Activated CD4-positive, alpha-beta T cell treated with anti-CD3 and anti-CD28 coated beads for 24 hours (primary cell): ENCODE data around the gene GNAO1.

ENCODE experiments used
- DNase-seq, 2 donors: peaks; one replicate each; pipeline ENCODE4 v3.0.0-alpha.2; 2020; ENCODE audit warnings: low read depth in 2 of 2

The GNAO1 gene

DNA sequence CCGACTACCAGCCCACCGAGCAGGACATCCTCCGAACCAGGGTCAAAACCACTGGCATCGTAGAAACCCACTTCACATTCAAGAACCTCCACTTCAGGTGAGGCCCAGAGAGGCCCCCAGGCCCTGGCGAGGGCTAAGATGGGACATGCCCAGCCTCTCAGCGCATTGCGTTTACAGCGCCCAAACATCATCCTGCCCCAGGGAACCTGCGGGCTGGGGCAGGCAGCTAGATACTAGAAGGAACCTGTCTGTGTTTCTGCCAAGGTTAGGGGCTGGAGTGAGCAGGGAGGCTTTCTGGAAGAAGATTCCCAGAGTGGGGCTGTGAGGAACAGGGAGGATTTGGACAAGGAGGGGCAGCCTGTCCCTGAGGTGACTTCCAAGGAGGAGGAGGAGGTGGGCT is 143.5 kb downstream of the GNAO1 start:
- no peak for DNase-seq

DNA sequence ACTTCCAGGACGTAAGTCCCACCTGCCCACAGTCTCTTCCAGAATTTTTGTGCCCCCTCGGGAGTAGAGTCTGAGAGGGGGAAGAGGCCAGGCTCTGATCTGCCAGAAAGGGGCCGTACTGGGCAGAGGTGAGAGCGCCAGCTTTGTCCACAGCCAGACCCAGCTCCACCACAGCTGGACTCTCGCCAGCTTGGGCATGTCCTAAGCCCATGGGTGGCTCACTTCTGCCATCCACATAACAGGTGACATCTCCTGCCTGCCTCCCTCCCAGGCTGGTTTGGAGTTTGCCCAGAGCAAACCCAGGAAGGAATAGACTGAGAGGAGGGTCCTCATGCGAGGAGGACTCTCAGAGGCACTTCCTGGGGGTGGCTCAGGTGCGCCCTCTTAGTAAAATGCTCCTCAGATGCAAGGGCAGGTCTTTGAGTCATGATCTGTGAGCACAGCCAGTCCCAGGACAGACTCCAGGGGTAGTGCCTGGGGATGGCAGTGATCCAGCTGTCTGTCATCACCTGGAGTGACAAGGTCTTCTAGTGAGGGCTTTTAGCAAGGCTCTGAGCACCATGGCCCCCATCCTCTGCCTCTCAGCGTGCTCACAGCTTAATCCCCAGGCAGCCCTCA is 144.9 kb downstream of the GNAO1 start:
- no peak for DNase-seq

DNA sequence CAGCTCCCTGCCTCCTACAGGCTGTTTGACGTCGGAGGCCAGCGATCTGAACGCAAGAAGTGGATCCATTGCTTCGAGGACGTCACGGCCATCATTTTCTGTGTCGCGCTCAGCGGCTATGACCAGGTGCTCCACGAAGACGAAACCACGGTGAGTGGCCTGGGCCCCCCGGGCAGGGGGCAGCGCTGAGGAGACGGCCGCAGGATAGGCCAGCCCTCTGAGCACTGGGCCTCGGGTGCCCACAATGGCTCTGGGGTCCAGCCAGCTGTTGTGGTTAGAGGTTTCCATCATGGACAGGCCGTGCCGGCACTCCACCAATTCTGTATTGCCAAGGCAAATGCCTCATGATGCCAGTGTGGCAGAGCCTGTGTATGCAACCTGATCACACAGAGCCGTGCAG is 145.4 kb downstream of the GNAO1 start:
- DNase-seq = no peak

DNA sequence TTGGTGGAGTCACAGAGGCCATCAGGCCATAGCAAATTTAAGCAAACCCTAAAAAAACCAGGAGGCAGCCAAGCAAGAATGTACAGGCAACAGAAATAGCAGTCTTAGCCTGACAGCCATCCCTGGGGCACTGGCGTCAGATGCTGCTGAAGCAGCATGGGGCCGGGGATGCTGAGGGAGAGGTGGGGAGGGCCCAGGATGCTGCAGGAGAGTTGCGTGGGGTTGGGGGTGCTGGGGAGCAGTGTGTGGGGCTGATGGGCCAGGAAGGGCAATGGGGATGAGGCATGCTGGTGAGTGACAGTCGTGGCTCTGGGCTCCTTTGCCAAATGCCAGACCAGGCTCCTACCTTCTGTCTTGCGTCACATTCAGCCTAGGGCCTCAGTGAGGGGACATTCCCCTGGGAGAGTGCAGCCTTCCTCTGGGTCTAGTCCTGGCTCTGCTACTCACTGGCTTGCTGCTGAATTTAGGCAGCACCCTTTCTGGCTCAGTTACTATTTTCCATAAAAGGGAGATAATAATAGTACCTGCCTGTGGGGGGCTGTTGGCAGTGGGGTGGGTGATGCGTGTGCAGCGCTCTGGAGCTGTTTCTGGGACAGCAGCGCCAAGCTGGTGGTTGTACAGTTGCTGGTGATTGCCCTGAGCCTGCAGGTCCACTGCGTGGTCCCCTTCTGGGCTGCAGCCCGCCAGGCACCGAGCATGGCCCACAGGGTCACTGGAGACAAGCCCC is 146.0 kb downstream of the GNAO1 start:
- DNase-seq = no peak

DNA sequence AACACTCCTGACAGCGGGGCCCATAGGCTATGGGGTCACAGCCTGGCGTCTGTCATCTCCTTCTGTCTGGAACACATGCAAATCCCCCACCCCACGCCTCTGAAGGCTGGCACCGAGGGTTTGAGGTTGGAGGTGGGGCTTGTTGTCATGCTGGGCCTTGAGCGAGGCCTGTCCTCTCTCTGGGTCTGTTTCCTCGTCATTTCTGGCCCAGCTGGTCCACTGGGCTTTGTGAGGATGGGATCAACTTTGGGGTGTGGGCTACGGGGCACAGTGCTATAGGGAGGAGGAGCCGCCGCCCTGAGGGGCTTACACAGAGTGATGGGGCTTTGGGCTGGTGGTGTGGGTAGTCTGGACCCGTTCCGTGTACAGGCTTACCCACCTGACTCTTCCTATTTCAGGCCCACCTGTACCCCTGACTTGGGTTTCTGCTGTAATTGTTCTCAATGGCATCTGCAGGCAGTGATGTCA is 146.6 kb downstream of the GNAO1 start:
- no peak for DNase-seq

DNA sequence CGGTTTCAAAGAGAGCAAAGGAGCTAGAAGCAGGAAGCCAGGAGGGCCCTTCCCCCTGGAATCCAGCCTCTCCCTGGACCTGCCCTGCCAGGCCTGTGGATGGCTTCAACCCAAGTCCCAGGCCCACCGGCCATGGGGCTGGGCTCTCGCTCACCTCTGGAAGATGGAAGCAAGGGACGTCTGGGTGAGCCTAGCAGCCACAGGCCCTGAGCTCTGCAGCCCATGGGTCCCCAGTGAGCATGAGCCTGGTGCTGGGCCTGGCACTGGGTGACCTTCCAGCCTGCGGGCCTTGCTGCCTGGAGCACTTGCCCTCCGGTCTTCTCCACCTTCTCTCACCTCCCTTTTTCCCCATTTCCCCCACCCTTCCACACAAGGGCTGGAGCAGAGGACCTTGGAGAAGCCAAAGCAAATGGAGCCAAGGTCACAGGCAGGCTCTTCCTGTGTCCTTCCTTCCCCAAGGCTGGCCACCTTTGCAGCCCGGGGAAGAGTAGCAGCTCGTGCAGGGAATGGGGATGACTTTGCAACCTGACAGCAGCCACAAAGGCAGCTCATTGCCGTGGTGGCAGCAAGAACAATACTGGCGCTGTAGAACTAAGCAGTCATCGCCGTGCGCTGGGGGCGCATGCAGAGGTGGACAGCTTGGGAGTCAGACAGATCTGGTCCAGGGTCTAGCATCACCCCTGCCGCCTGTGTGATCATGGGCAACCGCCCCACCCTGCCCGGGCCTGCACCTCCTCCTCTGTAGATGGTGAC is 147.5 kb downstream of the GNAO1 start:
- DNase-seq = no peak

DNA sequence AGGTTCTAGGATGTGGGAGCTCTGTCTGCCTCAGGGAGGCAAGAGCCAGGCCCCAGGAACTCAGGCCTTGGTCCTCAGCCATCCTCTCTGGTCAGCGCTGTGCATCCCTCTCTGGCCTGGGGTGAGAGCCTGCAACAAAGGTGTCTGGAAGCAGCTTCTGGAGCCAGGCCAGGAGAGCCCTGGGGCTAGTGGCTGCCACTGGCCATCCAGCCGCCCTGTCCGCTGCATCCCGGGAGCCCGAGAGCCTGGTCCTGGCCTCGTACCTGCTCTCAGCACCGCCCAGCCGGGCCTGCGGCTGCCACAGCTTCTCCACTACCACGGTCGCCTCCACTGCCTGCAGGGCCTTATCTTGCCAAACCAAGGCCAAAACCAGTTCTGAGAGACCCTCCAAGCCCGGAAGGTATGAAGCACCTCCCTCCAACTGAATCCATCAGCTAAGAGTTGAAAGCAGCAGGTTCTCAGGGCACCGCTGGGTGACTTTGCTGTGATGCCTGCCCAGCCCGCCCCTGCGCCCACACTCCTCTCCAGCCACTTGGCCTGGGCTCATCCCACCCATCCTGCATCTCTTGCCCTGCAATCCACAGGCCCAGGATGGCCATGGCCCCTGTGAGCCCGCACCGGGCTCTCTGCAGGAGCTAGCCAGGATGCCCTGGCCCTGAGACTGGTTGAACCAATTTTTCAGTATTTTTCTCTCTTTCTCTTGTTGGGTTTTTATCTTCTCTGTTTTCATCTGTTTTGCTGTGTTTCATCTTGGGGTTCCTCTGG is 148.3 kb downstream of the GNAO1 start:
- no peak for DNase-seq

DNA sequence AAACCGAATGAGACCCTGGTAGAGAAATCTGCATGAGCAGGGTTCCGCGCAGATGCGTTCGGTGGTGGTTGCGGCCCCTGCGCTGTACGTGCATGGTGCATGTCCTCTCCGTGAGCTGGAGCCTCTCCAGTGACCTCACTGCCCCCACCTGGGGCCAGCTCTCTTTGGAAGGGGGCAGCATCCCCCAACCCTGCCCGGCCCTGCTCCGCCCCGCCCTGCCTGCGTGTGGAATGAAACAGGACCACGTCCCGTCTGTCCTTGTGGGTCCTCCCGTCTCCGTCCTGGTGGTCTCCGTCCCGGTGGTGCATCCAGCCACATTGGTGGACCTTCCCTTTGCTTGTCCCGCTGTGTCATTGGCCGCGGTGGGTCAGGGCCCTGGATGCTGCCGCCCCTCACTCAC is 149.1 kb downstream of the GNAO1 start:
- DNase-seq = no peak

DNA sequence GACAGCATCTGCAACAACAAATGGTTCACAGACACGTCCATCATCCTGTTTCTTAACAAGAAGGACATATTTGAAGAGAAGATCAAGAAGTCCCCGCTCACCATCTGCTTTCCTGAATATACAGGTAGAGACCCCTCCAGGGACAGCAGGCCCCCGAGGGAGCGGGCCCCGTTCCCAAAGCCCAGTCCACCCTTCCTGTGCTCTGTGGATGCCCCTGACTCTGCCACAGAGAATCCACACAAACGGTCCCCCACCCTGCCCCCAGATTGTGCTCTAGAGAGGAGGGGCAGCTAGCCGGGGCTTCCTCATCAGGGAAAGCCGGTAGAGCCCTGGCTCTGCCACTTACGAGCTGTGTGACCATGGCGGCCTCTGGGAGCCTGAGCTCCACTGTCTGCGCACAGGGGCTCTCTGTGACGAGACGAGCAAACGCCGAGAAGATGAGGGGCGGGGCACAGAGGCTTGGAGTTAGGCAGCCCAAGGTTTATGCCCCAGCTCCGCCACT is 149.6 kb downstream of the GNAO1 start:
- no peak for DNase-seq

DNA sequence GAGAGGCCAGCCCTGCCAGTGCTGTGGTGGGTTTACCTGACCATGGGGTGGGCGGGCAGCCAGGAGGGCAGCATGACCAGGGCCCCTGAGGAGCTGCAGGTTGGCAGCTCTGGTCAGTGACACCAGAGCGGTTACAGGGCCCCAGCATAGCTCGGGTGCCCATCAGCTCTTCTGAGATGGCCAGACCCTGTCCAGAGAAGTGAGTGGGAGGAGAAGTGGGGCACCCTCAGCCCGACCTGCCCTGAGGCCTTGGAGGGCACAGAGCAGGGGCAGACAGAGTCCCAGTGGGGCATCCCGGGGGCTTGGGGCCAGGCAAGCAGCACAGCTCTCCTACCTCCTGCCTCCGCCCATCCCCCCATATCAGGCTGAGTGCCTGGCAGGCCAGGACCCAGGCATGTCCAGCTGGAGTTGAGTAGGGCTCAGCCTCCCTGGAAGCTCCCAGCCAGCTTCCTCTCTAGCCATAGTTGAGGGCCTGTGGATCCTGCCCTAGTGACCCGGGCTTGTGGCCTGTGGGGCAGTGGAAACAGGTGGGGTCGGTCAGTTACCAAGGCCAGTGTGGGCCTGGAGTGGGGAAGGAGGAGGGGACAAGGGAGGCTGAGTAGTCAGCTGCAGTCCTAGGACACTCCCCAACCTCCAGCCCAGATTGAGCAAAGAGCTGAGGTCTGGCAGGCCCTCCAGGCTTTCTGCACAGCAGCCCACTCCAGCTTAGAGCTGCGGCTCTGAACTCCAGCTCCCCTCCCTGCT is 150.5 kb downstream of the GNAO1 start:
- DNase-seq = no peak

DNA sequence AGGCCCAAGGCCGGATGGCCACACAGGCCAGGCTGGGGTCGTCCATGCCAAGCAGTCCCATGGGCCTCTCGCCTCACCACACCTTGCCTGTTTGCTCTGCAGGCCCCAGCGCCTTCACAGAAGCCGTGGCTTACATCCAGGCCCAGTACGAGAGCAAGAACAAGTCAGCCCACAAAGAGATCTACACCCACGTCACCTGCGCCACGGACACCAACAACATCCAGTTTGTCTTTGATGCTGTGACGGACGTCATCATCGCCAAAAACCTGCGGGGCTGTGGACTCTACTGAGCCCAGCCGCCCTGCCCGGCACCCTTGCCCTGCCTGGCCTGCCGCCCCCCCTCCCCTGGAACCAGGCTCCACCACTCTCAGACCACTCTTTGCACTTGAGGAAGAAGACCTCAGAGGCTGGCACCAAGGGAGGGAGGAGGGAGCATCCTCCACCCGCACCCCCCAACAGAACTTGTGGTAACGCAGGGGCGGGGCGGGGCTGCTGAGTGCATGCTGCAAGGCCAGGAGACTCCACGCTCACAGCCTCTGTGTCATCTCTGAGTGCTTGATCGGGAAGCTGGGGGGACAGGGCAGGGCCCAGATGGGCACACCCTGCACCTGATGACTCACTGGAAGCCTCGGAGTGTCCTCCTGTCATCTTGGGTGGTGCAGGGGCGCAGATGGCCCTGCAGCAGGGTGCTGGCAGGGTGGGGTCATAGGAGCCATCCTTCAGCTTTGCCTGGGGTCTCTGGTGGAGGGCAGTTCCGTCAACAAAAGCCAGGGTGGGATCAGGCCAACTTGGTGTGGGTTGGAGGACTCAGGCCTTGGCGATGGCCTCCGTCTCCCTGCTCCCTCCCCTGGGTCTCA is 152.6 kb downstream of the GNAO1 start:
- DNase-seq = no peak

DNA sequence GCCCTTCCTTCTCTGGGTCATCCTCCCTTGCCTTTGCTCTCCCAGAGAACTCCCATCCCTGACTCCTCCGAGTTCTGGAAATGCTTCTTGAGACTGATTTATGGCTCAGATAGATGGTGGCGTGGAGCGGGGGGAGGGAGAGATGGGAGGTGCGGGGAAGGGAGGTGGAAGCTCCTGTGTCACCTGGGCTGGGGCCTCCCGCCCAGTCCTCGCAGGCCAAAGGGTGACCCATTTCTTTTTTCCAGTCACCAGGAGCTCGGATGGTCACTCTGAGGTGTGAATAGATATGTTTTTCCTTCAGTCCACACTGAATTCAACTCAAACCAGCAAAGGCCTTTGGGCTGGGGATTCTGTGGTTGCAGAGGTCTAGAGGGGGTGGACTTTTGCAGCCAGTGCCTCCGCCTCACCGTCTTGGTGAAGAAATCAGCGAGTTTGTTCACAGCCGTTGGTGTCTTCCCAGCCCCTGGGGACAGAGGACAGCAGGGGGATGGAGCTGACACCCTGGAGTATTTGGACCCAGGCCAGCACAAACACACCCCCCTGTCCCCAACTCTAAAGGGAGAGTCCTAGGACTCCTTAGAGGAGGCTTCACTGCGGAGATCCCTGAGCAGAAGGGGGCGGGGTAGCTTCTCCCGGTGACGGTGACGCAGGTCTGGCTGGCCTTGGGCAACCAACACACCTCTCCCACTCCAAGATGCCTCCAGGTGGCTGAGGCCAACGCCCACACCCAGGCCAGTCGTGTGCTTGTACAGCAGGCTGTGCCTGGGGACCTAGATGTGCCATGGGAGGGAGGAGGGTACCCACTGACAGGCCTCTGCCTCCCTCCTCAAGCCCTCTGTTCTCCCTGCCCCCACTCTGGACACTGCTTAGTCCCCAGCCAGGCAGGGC is 153.5 kb downstream of the GNAO1 start:
- DNase-seq = no peak

DNA sequence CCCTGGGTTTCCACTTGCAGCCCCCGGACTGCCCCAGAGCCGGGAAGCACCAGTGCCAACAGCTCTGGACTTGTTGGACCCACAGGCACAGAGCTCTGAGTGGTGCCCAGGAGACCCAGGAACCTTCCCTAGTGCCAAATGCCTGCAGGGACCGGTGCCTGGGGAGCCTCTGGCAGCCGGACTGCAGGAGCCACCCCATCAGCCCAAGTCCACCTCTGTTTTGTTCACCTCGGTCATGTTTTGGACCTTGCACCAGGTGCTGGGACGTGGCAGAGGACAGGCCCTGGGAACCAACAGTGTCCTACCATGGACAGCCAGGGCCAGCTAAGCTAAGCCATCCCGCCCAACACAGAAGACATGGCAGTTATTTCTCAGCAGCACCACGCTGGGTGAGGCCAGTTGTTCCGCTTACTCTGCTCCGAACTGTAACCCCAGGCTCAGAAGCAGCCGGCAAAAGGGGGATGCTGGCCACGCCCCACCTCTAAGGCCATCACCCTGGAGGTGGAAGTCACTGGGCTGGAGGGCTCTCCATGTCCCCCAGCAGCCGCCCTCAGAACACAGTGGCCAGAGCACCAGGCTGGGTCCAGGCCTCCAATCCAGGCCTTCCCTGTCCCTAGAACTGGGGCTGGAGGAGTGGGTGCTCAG is 154.2 kb downstream of the GNAO1 start:
- no peak for DNase-seq

DNA sequence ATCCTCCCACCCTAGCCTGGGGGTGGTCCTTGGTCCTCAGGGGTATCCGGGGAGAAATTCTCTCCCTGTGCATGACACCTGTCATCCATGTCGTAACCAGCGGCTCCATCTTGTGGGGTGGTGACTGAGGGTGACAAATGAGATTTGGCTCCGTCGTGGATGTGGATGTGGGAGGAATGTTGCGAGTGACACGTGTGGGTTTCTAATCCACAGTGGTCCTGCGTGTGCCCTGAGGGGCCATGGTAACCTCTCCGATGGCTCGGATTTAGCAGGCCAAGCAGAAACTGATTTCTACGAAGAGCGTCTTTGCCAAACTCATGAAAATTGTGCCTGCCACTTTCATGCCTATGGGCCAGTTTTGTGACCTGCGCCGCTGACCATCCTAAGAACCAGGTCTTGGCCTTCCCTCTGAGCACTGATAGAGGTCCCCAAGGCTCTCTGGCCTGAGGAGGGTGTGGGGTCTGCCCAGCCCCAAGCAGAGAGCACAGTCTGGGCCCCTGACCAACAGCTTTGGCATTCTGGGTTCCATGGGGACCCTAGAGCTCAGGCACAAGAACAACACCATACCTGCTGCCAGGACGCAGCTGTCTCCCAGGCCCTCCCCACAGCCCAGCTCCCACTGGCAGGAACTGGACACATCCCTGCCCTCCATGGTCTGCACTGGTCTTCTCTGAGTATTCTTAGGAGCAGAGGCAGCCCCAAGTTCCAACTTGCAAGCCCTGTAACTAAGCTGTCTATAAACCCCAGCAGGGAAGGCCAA is 155.0 kb downstream of the GNAO1 start:
- DNase-seq = no peak

DNA sequence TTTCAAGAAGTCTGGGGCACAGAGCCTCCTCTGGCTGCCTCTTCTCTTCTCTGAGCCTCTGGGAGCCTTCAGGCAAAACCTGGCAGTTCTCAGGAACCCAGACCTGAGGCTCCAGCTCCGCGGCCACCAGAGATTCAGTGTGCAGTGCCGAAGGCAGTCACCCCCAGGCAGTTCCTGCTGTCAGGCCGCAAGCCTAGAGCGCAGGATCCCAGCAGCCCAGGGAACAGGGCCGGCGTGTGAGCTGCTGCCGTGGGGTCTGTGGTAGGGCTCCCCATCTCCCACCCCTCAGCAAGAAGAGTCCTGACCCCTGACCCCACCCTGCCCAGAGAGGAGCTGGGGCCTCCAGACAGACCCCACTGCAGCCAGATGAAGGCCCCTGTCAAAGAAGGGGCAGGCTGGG is 155.9 kb downstream of the GNAO1 start:
- DNase-seq = no peak

DNA sequence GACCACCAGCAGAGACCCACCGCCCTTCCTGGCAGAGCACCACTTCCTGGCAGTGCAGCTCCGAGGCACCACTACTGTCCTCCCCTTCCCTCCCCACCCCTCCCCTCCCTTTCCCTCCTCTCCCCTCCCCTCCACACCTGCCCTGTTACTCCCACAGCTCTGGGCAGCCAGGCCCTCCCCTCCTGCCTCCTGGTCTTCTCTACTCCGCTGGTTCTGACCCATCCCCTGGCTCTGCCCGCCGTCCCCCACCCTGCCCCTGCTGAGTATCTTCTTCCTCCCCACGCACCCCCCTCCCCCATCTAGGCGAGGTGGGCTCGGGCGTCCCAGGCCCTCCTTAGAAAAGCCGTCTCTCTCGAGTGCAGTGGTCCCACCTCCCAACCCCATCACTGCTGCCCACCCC is 156.4 kb downstream of the GNAO1 start:
- no peak for DNase-seq

DNA sequence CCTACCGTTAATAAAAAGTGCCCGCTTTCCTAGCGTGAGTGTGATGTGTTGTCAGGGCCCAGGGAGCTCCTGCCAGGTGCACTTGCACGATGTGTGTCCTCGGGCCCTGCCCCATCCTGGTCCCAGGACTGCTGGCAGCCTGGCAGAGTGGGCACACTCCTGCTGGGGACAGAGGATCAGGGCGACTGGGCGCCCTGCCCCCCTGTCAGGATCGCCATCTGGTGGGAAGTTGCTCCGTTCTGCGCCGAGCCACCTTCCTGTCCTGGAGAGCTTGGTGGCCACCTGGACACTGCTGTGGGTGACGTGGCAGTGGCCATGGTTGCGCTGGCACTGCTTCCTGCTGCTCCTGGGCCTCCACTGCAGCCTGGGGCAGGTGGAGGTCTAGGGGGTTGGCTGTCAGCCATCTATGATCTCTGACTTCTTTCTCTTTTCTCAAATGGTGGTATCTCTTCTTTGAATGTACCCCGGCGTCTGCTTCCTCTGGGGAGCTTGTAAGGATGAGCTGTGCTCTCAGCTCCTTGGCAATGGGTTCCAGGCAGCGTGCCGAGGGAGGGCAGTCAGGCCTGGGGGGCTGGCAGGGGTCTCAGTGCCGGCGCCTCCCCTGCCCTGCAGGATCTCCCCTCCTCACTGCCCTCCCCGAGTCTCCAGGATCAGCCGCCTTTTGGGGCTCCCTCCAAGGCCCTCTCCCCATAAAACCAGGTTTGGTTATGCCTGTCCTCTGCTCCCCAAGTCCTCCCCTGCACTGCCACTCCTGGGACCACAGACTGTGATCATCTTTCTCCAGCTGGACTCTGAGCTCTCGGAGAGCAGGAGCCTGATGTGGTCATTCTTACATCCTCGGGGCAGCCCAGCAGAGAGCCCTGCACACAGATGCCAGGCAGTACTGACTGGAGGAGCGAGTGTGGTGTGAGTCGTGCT is 157.1 kb downstream of the GNAO1 start:
- no peak for DNase-seq
